ENCODE results near the gene SHROOM4.

The SHROOM4 gene

DNA sequence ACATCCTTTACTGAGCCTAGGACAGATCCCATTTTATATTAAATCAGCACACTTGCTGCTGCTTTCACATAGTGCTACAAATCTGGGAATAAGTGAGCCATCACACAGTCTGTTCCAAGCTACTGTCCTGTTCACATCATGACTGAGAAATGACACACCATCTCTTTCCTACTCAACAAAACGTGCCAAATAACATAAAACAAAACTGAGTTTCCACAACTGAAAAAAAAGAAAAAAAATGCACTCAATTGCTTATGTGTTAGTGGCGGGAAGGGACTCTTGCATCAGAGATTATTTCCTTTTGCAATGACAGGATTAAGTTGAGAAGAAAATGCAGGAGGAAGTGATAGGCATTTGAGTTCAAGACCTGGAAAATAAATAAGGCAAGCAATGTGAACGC lies 109.0 kb downstream of the SHROOM4 start:
- no peak for DNase-seq

DNA sequence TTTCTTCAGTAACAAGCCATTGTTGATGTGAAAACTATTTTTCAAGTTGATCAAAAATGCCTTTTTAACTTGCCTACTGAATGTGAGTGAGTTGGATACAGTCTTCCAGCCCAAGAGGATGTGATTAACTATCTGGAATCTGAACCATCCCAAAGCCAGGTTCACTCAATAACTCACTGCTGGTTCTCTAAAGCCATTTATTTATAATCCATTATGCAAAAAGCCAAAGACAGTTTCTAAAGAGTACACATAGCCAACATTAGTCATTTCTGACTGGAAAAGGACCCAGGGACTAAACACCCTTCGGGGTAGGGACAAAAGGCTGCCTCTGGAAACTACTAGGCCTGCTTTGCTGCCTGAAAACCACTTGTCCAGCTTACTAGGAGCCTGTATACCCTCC lies 109.6 kb downstream of the SHROOM4 start:
- no peak for DNase-seq

DNA sequence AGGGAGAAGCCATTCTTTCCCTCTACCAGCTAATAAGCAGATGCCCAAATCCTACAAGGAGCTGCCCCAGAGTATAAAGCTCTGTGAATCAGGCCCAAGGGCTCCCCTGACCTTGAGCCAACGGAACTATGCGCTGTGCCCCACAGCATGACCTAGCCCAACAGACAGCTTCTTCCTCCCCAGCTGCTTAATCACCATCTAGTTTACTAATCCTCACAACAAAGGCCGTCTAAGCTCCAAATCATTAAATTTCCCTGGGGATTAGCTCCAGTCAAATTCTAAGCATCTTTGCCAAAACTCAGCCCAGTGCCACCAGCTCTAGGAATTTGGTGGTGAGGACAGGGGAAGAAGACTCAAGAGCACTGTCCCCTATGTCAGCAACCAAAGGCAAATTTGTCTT lies 113.1 kb downstream of the SHROOM4 start:
- no peak for DNase-seq

DNA sequence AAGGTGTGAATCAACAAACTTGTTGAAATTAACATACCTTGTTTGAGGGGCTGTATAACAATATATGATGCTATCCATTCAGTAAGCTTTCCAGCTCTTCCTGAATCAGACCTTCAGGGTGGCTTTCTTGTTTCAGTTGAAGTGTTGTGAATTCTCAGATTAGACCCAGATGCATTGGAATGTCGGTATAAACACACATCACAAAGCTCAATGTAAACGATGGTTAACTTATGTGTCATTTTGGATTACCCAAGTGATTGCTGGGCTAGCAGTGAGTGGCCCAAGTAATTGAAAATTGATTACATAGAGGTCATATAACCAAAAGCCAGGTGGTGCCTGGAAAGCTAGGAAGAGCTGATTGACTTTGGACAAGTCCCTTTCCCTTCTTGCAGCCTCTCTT lies 115.0 kb downstream of the SHROOM4 start:
- DNase-seq = no peak

DNA sequence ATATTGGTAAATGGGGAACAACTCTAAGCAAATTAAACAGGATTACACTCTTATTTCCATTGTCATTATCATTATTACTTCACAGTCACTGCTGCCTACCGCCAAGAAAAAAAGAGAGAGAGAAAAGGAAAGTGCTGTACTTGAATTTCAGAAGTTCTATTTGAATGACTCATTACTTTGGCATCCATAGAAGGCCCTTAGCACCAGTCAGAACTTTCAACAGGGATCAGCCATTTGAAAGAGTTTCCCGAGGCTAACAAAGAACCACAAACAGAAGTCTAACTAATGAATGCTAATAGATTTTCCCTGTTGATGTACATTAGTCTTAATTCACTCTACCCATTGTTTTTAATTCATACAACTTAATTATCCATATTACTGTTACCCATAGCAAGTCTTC lies 116.3 kb downstream of the SHROOM4 start:
- DNase-seq = no peak

DNA sequence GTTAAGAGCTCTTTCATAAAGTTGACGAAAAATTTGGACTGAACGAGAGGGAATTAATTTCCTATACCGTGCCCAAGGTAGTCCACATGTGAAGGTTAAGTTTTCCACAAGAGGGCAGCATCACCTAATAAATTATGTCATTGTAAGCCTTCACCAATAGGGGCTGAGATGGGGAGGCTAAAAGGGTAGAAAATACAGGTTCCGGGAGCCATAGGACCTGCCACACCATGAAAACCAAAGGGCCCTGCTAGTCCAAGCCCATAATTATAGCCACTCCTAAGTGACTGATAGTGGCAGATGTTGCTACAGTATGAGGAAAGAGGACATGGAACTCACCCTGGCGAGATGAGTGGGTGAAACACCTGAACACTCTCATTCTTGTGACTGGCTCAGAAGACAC lies 122.2 kb downstream of the SHROOM4 start:
- DNase-seq = peak in 1 of 2 experiments; percentile 49

DNA sequence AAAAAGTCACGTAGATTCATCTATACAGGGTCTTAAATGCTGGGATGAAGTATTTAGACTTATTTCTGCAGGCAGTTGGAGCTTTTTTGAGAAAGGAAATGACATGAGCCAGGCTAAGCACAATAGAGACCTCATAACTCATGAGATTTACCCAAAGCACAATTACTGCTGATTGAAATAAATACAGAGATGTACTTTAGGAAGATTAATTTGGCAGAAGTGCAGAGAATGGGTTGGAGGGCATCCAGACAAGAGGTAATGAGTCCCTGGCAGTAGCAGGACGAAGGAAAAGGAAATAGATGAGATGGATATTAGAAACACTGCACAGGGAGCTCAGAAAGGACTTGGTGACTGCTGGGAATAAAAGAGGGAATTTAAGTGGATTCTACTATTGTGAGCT lies 129.1 kb downstream of the SHROOM4 start:
- no peak for DNase-seq

DNA sequence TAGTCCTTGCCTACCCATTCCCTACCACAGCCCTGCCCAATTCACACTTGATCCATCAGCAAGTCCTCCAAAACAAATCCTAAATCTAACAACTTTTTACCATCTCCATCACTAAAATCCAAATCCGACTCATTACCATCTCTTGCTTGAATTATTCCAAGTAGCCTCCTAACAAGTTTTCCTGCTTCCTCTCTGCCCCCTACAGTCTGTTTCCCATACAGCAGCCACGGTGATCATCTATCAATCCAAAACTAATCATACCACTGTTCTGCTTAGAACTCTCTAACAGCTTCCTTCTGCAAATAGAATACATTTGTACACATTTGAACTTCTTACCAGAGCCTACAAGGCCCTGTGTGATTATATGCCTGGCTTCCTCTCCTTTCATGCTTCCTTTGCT lies 133.0 kb downstream of the SHROOM4 start:
- no peak for DNase-seq

DNA sequence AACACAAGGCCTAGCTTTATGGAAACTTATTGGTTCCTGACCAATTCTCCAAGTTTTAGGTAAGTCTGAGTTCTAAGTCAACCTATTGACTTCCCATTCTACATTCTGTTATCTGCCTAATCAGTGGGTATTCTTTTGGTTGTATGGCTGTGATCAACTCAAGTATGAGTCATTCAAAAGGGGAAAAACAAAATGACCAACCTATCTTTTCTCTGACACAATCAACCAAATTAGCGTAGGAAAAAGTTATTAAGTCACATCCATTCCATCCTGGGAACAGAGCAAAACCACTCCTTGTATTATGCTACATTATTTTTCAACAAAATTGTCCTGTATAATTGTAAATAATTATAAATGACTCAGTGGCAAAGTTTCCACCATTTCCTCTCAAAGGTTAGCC lies 136.2 kb downstream of the SHROOM4 start:
- no peak for DNase-seq

DNA sequence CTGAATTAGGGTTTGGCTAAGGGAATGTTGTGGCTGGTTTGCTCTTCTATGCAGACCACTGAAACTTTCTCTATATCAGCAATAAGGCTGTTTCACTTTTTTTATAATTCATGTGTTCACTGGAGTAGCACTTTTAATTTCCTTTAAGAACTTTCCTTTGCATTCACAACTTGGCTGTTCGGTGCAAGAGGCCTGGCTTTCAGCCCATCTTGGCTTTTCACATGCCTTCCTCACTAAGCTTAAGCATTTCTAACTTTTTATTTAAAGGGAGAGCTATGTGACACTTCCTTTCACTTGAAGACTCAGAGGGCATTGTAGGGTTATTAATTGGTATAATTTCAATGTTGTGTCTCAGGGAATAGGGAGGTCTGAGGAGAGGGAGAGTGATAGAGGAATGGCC lies 142.3 kb downstream of the SHROOM4 start:
- no peak for DNase-seq

DNA sequence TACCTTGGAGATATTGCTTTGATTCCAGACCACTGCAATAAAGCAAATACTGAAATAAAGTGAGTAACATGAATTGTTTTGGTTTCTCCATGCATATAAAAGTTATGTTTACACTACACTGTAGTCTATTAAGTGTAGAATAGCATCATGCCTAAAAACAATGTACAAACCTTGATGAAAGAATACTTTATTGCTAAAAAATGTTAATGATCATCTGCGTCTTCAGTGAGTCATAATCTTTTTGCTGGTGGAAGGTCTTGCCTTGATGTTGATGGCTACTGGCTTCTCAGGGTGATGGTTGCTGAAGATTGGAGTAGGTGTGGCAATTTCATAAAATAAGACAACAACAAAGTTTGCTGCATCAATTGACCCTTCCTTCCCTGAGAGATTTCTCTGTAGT lies 145.1 kb downstream of the SHROOM4 start:
- DNase-seq = no peak

DNA sequence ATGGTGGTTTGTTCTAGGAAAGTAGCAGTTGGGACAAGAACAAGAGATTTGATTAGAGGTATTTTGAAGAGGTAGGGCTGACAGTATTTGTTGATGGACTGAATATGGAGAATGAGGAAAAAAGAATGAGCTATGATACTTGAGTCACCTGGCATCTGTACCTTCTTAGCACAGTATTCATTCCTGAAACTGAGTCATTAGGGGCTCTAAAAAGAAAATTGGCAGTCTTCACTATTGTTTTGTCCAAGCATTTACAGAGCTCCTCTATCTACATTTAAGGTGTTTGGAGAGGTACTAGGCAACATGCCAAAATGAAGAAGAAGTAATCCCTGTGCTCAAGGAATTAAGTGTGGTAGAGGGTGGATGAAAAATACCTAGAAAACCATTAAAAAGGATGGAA lies 165.8 kb downstream of the SHROOM4 start:
- no peak for DNase-seq

DNA sequence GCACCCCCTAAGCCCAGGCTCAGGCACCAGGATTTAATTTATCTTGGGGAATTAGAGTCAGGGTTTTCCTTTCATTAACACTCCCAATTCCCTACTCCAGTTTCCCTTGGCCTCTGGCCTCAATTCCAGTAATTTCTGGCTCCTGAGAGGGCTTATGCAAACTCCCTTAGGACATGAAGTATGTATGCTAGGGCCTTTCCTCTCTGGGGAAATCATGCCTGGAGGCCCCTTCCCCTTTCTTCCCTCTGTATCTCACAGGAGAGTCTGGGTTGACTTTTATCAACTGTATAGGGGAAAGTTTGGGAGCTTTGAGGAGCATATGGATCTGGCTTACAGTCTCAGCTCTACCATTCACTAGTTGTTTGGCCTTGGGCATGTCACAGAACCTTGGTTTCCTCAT lies 169.5 kb downstream of the SHROOM4 start:
- DNase-seq = no peak

DNA sequence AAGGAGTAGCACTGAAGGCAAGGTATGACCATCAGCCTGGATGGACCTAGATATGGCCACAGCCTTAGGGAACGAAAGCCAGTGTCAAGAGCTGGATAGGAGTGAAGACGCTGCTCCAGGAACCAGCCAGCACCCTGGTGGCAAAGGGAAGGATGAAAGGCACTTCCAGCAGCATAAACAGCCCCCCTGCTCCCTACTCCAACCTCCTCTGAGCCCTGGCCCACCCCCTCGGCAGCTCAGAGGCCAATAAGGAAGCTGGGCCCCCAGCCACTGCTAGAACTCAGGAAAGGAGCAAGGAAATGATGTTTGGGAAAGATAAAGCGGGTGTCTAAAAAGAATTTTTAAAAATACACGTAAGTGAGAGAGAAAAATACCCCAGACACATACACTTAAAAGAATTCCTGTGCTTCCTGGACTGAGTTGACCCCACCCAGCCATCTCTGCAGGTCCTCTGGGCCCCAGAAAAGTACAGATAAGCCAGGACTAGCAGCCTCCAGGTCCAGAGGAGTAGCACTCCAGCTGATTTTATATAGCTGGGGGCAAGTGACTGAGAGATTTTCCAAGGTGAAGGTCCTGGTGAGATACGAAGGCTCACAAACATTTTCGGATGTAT lies 170.4 kb downstream of the SHROOM4 start:
- DNase-seq = no peak

DNA sequence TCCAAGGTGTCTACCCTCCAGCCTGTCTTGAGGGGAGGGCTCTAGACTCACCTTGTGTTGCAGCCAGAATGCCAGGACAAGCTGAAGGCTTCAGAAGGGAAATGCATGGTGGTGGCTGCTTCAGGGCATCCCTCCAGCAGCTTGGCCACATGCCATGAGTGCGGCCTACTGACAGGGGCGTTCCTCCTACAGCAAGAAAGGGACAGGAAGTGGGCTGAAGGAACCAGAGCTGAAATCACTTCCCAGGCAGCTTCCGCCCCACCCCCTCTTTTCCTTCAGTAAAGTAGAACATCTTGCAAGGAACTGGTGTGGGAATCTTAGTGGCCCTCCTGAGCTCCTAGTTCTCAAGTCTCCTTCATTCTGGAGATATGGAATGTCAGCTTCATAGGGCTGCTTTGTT lies 175.9 kb downstream of the SHROOM4 start:
- no peak for DNase-seq

DNA sequence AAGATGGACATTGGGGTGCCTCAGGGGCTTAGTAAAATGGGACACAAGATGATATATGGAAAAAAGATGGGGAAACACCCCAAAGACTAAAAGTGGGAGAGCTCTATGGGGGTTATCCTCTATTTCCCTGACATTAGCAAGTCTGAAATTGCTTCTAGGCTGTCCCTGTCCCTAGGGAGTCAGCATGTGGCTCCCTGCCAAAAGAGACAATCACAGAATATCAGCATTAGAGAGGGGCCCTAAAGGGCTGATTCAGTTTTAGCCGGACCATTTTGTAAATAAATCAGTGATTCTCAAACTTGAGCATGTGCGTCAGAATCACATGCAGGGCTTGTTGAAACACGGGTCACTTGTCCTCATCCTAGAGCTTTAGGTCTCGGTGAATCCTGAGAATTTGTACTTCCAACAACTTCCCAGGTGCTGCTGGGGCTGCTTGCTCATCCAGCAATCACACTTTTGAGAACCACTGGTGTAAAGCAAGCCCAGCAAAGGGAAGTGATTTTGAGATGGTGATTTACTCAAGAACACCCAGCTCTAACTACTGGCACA lies 178.1 kb downstream of the SHROOM4 start:
- no peak for DNase-seq

DNA sequence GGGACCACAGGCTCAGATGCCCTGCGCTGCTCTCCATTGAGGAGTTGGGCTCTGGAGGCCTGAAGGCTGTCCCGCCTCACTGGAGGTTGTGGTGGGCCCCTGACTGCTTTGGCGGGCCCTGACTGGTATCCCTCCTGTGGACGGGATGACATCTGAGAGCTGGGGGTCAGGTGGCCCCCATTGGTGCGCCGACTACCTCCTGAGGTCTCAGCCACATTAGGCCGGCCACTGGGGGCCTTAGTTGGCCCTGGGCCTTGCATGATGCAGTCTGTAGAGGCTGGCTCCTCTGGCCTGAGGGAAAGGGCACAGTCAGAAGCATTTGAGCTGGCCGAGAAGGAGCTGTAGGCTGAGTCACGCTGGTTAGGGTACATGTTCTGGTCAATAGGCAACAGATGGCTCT lies 178.8 kb downstream of the SHROOM4 start:
- DNase-seq = no peak

DNA sequence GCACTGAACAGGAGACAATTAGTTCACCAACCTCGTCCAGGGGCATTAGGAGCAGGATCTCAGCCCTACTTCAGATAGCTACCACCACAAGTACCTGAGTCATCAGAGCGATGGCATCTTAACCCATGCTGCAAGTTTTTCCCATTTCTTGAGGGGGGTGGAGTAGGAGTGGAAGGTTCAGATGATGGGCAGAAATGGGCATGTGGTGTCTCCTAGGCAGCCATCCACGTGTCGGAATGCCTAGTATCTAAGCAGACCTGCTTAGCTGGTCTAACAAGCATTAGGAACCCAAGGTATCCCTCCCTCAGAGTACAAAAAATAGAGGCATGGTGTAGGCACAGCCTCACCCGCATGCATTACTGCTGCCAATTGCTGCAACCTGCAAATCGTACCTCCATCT lies 184.2 kb downstream of the SHROOM4 start:
- no peak for DNase-seq

DNA sequence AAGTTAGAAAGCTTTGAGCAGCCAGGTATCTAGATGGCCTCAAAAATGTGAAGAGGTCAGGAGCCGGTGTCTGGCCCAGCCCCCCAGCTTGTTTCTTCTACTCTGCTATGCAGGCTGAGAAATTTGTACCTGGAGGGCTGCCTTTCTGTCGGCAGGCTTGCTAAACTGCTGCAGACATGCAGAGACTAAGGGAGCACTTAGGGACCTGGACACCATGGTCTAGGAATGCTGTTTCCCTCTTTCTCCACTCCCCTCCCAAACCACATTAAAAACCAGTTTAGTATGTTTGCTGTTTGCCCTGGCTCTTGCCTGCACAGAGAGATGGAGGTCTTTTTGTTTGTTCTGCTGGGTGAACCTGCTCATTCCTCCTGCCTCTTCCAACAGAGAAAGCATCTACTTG lies 186.3 kb downstream of the SHROOM4 start:
- DNase-seq = no peak

DNA sequence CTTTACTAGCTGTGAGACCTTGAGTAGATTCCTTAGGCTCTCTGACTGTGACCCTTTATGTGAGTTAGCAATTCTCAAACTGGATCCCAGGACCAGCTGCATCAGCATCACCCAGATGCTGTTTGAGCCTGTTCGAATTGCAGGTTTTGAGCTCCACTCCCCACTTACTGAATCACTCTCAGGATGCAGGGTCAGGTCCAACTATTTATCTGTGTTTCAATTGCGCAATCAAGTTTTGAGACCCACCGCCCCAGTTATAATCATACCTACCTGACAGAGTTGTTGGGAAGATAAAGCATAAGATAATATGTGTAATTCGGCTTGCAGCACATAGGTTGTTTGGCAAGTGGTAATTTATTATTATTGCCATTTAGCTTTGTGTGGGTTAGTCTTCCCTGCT lies 187.6 kb downstream of the SHROOM4 start:
- no peak for DNase-seq

DNA sequence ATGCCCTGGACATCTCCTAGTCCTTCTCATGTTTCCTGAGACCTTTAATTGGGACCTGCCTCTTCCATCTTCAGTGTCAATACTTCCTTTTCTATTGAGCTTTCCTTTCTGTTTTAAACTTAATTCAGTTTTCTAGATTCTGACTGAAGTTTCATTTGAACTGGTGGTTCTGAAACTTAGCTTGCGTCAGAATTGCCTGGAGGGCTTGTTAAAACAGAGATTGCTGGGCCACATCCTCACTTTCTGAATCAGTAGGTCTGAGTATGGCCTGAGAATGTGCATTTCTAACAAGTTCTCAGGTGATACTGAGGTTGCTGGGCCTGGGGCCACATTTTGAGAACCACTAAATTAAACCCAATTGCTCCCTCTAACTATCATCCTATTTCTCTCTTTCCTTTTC lies 191.2 kb downstream of the SHROOM4 start:
- DNase-seq = no peak

DNA sequence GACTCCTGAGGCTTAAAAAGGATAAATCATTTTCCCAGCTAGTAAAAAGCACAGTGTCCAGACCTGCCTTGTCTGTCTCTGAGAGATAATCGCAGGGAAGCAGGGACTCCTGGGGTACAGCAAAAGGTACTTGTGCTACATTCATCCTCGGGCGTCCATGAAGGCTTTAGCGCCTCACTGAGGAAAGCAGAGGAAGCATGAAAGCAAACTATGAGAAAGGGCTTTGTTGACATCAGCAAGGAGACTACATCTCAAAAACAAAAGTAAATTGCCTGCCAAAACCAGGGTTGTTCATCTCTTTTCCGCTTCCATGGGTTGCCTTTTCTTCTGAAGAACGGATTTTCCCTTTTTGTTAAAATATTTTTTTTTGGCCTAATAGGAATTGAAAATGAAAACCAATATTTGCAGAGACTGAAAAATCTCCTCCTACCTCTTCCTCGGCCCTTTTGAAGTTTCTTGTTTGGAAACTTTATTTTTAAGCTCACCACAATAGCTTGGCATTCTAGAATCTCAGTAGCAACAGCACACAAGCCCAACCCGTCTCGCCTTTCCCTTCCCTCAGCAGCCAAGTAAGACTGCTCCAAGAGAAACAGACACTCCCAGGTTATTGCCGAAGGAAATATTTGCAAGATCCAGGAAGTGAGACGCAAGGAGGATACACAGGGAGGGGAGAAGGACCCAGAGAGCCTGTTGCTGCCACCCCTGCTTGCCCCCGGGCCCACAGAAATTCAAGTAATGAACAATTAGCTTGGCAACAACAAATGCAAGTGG lies 195.0 kb downstream of the SHROOM4 start:
- DNase-seq = no peak

DNA sequence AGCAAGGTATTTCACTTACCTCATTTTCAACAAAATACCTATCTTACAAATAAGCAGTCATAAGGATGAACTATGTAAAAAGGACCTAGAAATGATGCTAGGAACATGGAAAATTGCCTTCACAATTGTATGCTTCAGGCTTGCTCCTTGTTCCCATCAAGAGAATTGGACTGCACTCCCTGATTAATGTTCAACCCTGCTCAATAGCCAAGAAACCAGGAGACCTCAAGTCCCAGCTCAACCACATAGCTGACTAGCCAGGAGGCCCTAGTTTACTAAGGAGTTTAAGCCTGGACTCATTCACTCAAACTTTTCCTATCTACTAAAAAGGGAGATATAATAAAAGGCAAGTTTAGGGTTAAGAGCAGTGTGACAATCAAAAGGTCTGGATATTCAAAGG lies 196.8 kb downstream of the SHROOM4 start:
- no peak for DNase-seq

DNA sequence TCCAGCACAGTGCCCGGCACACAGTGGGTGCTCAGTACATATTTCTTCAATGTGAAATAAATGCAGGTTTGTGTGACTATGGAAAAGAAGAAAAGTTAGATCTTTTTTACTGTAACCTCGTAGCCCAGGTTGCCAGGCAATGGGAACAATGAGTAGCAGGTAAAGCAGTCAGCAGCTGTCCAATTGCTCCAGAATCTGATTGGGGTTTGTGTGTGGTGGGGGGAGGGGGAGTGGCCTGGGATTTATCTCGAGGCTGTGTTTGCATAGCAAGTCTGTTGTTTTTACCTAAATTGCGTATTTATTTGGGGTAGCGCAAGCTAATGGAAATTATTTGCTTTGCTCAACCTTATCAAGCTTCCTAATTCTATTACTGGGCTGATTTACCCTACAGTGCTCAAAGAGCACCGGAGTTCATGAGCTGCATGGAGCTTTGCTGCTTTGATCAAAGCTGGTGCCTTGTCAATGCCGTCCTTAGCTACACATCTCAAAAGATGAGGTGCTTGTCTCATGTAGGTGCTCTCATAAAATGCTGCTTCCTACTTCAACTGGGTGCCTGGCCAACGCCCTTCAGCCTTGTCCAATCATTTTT lies 198.3 kb downstream of the SHROOM4 start:
- DNase-seq = no peak
